Stimulated activated CD8-positive, alpha-beta memory T cell treated with anti-CD3 and anti-CD28 coated beads, Interleukin-4, amount 100 ng/mL, for 4 hours (primary cell): ENCODE data around the gene AQP12A.
"Not testable (repeated sequence)": the region's sequence is repeated elsewhere in the genome, so short reads cannot be mapped to it uniquely, and the experiment has no call there.

ENCODE experiments used
- DNase-seq, 2 donors: peaks; one replicate each; pipeline ENCODE4 v3.0.0-alpha.2; 2020; ENCODE audit warnings: low read depth in 2 of 2, low spot score in 1 of 2

The AQP12A gene

DNA sequence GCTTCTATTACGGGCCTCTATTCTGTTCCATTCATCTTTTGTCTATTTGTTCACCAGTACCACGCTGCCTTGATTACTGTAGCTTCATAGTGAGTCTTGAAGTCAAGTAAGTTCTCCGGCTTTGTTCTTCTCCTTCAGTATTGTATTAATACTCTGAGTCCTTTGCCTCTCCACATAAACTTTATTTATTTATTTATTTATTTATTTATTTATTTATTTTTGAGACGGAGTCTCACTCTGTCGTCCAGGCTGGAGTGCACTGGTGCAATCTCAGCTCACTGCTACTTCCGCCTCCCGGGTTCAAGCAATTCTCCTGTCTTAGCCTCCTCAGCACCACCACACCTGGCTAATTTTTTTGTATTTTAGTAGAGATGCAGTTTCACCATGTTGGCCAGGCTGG lies 31.8 kb upstream of the AQP12A start:
- DNase-seq, result not testable (repeated sequence)

DNA sequence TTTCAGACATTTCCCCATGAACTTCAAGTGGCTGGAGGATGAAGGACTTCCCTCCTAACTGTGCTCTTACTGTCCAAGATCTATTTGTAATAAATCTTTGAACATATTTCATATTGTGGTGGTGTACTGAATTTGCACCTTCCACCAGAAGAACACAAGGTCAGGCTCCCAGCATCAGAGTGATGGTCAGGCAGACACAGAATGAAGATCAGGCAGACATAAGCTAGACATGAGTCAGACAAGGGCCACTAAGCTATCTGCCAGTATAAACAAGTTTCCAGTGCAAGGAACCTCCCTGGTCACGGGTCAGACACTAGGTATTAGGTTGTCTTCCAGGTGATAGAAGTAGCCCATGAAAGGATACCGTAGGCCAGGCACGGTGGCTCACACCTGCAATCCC lies 29.0 kb upstream of the AQP12A start:
- DNase-seq, result no peak

DNA sequence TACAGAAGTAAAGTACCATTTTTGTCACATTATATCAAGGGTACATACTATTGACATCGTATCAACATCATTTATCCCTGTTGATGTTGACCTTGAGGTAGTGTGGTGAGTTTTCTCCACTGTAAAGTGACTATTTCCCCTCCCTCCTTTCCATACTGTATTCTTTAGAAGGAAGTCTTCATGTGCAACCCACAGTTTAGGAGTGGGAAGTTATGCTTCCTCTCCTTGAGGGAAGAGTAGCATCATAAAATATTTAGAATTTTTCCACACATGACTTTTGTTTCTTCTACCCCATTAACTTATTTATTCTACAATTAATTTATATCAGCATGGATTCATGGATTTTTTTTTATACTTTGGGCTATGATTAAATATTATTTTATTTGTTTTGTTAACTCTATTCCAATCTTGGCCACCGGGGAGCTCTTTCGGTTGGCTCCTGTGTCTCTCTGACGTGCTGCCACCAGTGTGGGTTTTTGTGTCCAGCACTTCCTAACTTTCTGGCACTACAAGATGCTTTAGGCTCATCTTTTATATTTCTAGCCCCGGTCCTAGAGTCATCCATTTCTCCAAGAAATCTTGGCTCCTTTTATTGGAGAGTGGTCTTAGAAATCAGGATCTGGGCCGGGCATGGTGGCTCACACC lies 28.0 kb upstream of the AQP12A start:
- DNase-seq, result no peak

DNA sequence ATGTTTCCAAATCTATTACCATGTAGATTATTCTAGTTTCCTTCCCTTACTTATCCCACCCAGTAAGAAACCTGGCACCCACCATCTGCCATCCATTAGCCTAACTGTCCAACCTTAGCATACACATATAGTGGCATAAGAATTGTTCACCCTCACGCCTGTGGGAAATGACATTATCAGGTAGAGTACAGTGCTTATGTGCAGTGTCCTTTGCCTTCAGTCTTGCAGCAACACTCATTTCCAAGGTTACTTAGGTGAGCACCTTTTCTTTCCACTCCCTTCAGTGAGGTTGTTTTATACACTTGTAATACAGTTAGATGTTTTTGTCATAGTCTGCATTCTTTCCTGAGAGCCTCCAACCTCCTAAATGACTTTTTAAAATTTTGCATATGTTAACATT lies 27.0 kb upstream of the AQP12A start:
- no peak for DNase-seq

GRCh38 chr2:240670402-240670801 lies 21.3 kb upstream of the AQP12A start:
- DNase-seq, result no peak

- DNase-seq, result no peak
Measured at GRCh38 chr2:240670950-240671349, 20.7 kb upstream of the AQP12A start.

GRCh38 chr2:240672076-240672700 lies 19.5 kb upstream of the AQP12A start:
- no peak for DNase-seq

DNA sequence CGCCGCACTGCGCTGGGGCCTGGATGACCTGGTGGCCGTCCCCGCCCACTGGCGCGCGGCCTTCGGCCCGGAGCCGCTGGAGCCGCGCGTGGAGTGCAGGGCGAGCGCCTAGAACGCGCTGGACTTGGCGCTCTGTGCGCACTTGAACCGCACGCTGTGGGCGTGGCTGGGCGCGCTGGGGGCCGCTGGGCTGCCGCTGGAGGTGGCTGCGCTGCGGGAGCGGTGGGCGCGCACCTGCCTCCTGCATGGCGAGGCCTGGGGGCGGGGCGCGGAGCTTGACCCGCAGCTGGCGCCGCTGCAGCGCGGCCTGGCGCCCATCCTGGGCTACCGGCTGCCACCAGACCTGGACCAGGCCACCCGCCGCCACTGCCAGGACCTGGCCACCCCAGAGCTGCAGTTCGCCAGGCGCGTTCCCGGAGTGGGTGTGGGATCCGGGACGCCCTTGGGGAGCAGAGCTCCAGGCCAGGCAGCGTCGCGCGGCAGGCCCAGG lies 18.9 kb upstream of the AQP12A start:
- no peak for DNase-seq

DNA sequence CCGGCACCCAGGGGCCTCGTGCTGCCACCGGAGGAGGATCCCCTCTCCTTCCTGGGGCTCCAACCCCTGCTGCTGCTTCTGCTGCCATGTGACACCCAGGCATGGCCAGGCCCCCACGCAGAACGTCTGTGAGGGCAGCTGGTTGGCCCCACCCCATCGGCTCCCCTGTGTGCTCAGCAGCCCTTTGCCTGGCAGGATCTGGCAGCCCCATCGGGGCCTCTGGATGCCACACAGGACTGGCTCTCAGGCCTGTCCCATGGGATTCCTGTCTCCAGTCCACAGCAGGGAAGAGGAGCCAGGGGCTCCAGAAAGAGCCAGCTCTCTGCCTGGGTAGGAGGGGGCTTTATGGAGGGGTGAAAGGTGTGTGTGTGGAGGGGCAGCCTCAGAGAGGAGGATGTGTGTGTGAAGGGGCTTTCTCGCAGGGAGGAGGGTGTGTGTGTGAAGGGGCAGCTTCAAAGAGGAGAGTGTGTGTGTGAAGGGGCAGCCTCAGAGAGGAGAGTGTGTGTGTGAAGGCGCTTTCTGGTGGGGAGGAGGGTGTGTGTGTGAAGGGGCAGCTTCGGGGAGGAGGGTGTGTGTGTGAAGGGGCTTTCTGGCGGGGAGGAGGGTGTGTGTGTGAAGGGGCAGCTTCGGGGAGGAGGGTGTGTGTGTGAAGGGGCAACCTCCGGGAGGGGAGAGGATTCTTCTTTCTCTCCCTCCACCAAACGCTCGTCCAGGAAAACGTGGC lies 17.0 kb upstream of the AQP12A start:
- DNase-seq, result not testable (repeated sequence)

GRCh38 chr2:240675345-240675744 lies 16.3 kb upstream of the AQP12A start:
- not testable (repeated sequence) for DNase-seq

DNA sequence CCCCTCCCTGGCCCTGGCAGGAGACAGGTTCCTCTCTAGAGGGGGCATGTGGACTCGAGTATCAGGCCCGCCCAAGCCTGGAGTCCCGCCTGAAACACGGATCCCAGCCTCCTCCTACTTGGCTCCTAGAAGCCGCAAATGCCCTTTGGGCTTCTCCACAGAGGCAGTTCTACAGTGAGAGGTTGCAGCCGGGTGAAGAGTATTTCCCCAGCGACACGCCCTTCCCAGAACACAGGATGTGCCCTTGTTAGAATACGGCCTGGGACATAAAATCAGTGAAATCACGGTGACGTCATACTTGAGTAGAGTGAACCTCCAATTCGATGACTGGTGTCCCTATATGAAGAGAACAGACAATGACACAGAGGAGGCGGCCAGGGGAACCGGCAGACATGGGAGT lies 13.6 kb upstream of the AQP12A start:
- DNase-seq, result not testable (repeated sequence)

DNA sequence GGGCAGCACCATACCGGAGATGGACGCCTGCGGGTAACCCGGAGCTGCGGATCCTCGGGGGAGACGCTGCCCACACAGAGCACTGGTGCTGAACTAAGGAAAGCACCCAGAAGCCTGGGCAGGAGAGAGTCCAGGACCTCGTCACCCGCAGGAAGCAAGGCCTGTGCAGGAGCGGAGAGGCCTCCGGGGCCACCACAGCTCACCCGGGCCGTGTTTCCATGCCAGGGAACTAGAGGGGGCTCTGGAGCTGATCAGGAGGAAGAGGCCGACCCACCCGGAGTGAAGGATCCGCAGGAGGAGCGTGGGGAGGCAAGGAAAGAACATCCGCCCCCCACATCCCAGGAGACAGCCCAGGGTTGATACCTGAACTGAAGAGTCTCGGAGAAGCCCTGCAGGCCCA lies 12.8 kb upstream of the AQP12A start:
- not testable (repeated sequence) for DNase-seq

DNA sequence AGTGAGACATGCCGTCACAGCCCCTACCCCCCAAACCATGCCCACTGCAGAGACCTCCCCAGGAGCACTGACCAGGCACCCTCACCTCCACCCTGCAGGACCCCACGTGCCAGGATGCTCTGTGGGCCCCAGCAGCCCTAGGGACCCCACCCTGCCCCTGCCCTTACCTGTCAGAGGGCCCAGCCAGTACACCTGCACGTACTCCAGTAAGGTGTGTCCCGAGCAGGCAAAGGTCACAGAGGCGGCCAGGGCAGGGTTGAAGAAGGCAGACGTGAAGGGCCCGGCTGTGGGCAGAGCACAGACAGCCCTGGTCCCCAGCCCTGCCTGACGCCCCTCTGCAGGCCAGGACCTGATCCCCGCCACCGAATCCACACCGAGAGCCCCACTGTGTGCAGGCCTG lies 11.5 kb upstream of the AQP12A start:
- DNase-seq, result not testable (repeated sequence)

DNA sequence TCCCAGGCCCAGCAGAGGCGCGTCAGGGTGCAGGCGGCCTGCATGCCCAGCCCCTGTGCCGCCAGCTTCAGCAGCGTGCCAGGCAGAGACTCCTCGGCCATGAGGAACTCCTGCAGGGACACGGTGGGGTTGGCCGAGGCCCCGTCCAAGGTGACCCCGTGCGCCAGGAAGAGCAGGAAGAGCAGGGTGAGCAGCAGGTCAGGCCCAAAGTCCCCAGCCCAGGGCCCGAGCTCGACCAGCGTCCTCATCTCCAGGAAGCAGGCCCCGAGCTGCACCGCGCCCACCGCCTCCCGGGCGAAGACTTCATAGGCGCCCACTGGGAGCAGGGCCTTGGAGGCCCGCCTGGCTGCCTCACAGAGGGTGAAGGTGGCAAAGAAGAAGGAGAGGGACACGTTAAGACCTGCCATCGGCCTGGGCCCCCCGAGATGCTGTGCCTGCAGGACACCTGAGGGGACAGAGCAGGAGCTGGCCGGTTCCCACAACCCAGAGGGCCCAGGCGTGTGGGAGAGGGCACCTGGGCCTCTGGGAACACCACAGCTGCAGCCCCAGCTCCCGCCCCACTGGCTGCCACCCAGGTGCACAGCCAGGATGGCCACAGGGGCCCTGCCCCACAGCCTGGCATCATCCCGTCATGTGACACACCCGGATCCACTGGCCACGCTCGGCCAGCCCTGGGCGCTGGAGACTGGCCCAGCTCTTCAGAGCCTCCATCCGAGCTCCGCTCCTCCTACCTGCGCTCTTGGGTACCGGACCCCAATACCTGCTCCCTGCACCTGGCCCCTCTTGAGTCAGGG lies 9.0 kb upstream of the AQP12A start, which contains the start of gene AQP12B:
Gene AQP12B, minus strand, starts transcription at position 455 of the 794 bp plus-strand sequence. Its CDS starts 48 bp downstream, at position 407.
- DNase-seq, result not testable (repeated sequence)

DNA sequence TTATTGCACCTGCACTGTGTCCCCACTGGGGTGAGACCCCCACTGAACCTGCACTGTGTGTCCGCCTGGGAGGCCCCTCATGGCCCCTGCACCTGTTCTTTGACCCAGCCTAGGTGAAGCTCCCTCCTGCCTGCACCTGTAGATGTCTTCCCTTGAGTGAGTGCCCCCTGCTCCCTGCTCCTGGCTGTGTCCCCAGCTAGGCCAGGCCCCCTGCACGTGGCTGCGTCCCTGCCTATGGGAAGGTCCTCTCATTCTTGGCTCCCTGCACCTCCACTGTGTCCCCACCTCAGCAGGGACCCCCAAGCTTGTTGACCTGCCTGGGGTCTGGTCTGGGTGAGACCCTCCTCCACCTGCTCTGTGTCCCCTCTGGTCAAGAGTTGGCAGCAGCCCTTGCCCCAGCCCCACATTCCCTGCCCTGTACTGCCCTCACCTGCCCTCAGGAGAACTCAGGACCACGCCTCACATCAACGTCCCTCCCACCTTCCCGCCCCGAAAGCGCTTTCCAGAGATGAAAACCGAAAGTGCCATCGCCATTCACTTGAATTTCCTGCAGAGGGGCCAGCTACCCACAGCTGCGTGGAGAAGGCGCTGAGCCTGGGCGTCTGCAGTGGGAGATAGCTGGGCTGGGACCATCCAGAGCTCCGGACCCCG lies 8.2 kb upstream of the AQP12A start:
- DNase-seq, result not testable (repeated sequence)

- DNase-seq, result not testable (repeated sequence)
Measured at GRCh38 chr2:240683980-240684728, 7.5 kb upstream of the AQP12A start.

GRCh38 chr2:240685771-240686371 lies 5.8 kb upstream of the AQP12A start:
- no peak for DNase-seq

DNA sequence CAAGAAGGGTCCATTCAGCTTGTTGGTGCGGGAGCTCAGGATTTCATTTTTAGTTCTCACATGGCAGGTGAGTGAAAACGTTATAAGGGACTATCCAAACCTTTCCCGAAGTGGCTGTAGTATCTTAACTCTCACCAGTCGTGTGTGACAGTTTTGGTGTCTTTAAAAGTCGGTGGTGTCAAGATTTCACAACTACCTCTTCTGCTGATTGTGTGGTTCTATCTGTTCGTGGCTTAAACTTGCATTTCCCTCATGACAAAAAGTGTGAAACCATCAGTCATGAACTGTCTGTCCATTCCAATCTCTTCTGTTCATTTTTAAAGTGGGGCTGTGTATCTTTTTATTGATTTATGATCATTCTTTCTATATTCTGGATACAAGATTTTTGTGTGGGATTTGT lies 5.2 kb upstream of the AQP12A start:
- DNase-seq, result no peak

- no peak for DNase-seq
Measured at GRCh38 chr2:240687045-240687740, 4.5 kb upstream of the AQP12A start.
